Loucy (cell line): Measurements from ENCODE around the gene IER2.

Experiments used
- H2AFZ ChIP-seq: fragments of 200-600 bp; sonication (generic); 2 replicates; pipeline ENCODE4 v1.6.0; 2016; ENCODE audit warnings: antibody characterized with exemption, mild to moderate bottlenecking, low read length, moderate library complexity
- H3F3A ChIP-seq: fragments of 200-600 bp; 2 replicates; pipeline ENCODE4 v1.6.0; 2016; ENCODE audit warnings: antibody characterized with exemption, low read depth, mild to moderate bottlenecking
- H3K27me3 ChIP-seq: fragments of 200-600 bp; sonication (generic); 2 replicates; pipeline ENCODE4 v1.6.1; 2014; ENCODE audit warnings: low read length, mild to moderate bottlenecking; ENCODE audit not compliant: insufficient read depth, poor library complexity, severe bottlenecking
- H3K36me3 ChIP-seq: fragments of 200-600 bp; sonication (generic); 2 replicates; pipeline ENCODE4 v1.6.1; 2016; ENCODE audit warnings: low read length; ENCODE audit not compliant: insufficient read depth
- H3K4me1 ChIP-seq: fragments of 200-600 bp; sonication (generic); 2 replicates; pipeline ENCODE4 v1.5.1; 2014; ENCODE audit warnings: low read length, mild to moderate bottlenecking; ENCODE audit not compliant: insufficient read depth, poor library complexity, severe bottlenecking
- H3K4me2 ChIP-seq: fragments of 200-600 bp; sonication (generic); 2 replicates; pipeline ENCODE4 v1.6.0; 2014; ENCODE audit warnings: antibody characterized with exemption, low read length, low read depth, mild to moderate bottlenecking; ENCODE audit not compliant: poor library complexity, severe bottlenecking
- H3K4me3 ChIP-seq: fragments of 200-600 bp; sonication (generic); 2 replicates; pipeline ENCODE4 v1.5.1; 2014; ENCODE audit warnings: low read length, mild to moderate bottlenecking, mixed read lengths; ENCODE audit not compliant: poor library complexity, severe bottlenecking
- H3K79me2 ChIP-seq: fragments of 200-600 bp; sonication (generic); 2 replicates; pipeline ENCODE4 v1.6.1; 2014; ENCODE audit warnings: low read length; ENCODE audit not compliant: insufficient read depth
- H3K9ac ChIP-seq: fragments of 200-600 bp; sonication (generic); 2 replicates; pipeline ENCODE4 v1.6.0; 2014; ENCODE audit warnings: mild to moderate bottlenecking, low read depth, low read length, moderate library complexity; ENCODE audit not compliant: poor library complexity, severe bottlenecking
- H3K9me2 ChIP-seq: fragments of 200-600 bp; sonication (generic); replicated peaks from 2 replicates; pipeline ENCODE4 v1.6.1; 2016; ENCODE audit warnings: low read depth, low read length, mixed read lengths
- H3K9me3 ChIP-seq: fragments of 200-600 bp; sonication (generic); 2 replicates; pipeline ENCODE4 v1.6.1; 2014; ENCODE audit warnings: mild to moderate bottlenecking, antibody characterized with exemption, low read length, low read depth; ENCODE audit not compliant: insufficient read depth
- H4K20me1 ChIP-seq: fragments of 200-600 bp; sonication (generic); 2 replicates; pipeline ENCODE4 v1.6.0; 2014; ENCODE audit warnings: antibody characterized with exemption, low read length, mild to moderate bottlenecking; ENCODE audit not compliant: insufficient read depth, poor library complexity, severe bottlenecking
- CTCF ChIP-seq: fragments of 200-600 bp; sonication (generic); conservative IDR thresholded peaks from 2 replicates; pipeline ENCODE4 v1.5.1; 2014; ENCODE audit warnings: mild to moderate bottlenecking, antibody characterized with exemption, low read length
- EZH2phosphoT487 ChIP-seq: fragments of 200-600 bp; IDR thresholded peaks from 2 replicates; pipeline ENCODE4 v1.6.1; 2018; ENCODE audit warnings: antibody characterized with exemption, mild to moderate bottlenecking, moderate library complexity, borderline replicate concordance

The IER2 gene

GRCh38 chr19:13150187-13150930 lies at the start of gene IER2, which contains the start of gene STX10:
Gene IER2 (plus strand): TSS chr19:13150411. CDS start chr19:13153187, 2,776 bp downstream.
Gene STX10 (minus strand): TSS chr19:13150375. CDS start chr19:13150173, 202 bp downstream.
- no peak for TF ChIP-seq EZH2phosphoT487
- TF ChIP-seq CTCF, result peak; percentile 63
- H3K4me1 ChIP-seq, result peaks cover 13% of the 10 kb centered on the region
- H3K36me3 ChIP-seq, result 0 out of 2 replicates have a peak, but pooled peaks cover 4% of the 10 kb centered on the region
- H3K9me3 ChIP-seq, result no peaks in the 10 kb centered on the region
- peak within 1 kb of the TSS; percentile 88 for H2AFZ ChIP-seq
- peak within 1 kb of the TSS; percentile 85 for H3K4me2 ChIP-seq
- H3F3A ChIP-seq, result peaks cover 4% of the 10 kb centered on the region
- no peaks in the 10 kb centered on the region for H3K9me2 ChIP-seq
- H3K4me3 ChIP-seq, result peak within 1 kb of the TSS; percentile 98
- peaks cover 13% of the 10 kb centered on the region for H3K27me3 ChIP-seq
- peaks cover 57% of the 10 kb centered on the region for H3K79me2 ChIP-seq
- peaks cover 24% of the 10 kb centered on the region for H4K20me1 ChIP-seq
- peak within 1 kb of the TSS; percentile 95 for H3K9ac ChIP-seq

- H3K27me3 ChIP-seq, result peaks cover 39% of the 10 kb centered on the region
- H3K36me3 ChIP-seq, result peaks cover 30% of the 10 kb centered on the region
- peak overlapping the region; percentile 93 for H3K4me2 ChIP-seq
- peaks cover 31% of the 10 kb centered on the region for H3F3A ChIP-seq
- peak overlapping the region; percentile 100 for H3K9ac ChIP-seq
- H3K9me3 ChIP-seq, result no peaks in the 10 kb centered on the region
- H3K79me2 ChIP-seq, result peaks cover 84% of the 10 kb centered on the region
- peaks cover 23% of the 10 kb centered on the region for H3K4me1 ChIP-seq
- H3K9me2 ChIP-seq, result no peaks in the 10 kb centered on the region
- no peak overlapping the region for H2AFZ ChIP-seq
- H4K20me1 ChIP-seq, result peaks cover 59% of the 10 kb centered on the region
- TF ChIP-seq EZH2phosphoT487, result no peak
- peak; percentile 84 for TF ChIP-seq CTCF
- H3K4me3 ChIP-seq, result peak overlapping the region; percentile 94
Measured at GRCh38 chr19:13100841-13101589, 49.2 kb upstream of the IER2 start.

GRCh38 chr19:13101590-13102415 lies 48.4 kb upstream of the IER2 start:
- Histone ChIP-seq H3K4me1 (peaks cover 20% of the 10 kb centered on the region), H3K36me3 (peaks cover 30% of the 10 kb centered on the region), H4K20me1 (peaks cover 51% of the 10 kb centered on the region), H3K4me2 (peak overlapping the region; percentile 93), H2AFZ (no peak overlapping the region), H3K9me2 (no peaks in the 10 kb centered on the region), H3K4me3 (peak overlapping the region; percentile 94), H3F3A (peaks cover 32% of the 10 kb centered on the region), H3K9ac (peak overlapping the region; percentile 100), H3K79me2 (peaks cover 82% of the 10 kb centered on the region), H3K9me3 (no peaks in the 10 kb centered on the region), H3K27me3 (peaks cover 38% of the 10 kb centered on the region)
- TF ChIP-seq EZH2phosphoT487 (no peak), CTCF (peak; percentile 30; the same call in 1 of the 2 replicates)
